HEK293 (cell line): ENCODE data around the gene CDC42EP1.

ENCODE experiments used
- ATF2 ChIP-seq: fragments of 450-650 bp; formaldehyde crosslinking; IDR thresholded peaks from 2 replicates; pipeline ENCODE4 v1.5.1; 2016; ENCODE audit warnings: missing biosample characterization, missing genetic modification characterization, low read depth
- CTCF ChIP-seq: fragments of 450-650 bp; formaldehyde crosslinking; IDR thresholded peaks from 2 replicates; pipeline ENCODE4 v1.5.1; 2016; ENCODE audit warnings: missing biosample characterization, missing genetic modification characterization
- EGR2 ChIP-seq: fragments of 450-650 bp; formaldehyde crosslinking; IDR thresholded peaks from 2 replicates; pipeline ENCODE4 v1.5.1; 2016; ENCODE audit warnings: low read depth, missing biosample characterization, missing genetic modification characterization
- KLF1 ChIP-seq: fragments of 450-650 bp; formaldehyde crosslinking; IDR thresholded peaks from 2 replicates; pipeline ENCODE4 v1.5.1; 2016; ENCODE audit warnings: missing biosample characterization, missing genetic modification characterization
- KLF16 ChIP-seq: fragments of 450-650 bp; formaldehyde crosslinking; IDR thresholded peaks from 2 replicates; pipeline ENCODE4 v1.5.1; 2017; ENCODE audit warnings: missing biosample characterization, missing genetic modification characterization
- KLF7 ChIP-seq: fragments of 450-650 bp; formaldehyde crosslinking; IDR thresholded peaks from 2 replicates; pipeline ENCODE4 v1.5.1; 2016; ENCODE audit warnings: missing biosample characterization, missing genetic modification characterization, borderline replicate concordance
- KLF9 ChIP-seq: fragments of 450-650 bp; formaldehyde crosslinking; IDR thresholded peaks from 2 replicates; pipeline ENCODE4 v1.5.1; 2016; ENCODE audit warnings: missing biosample characterization, missing genetic modification characterization, low read depth
- OVOL3 ChIP-seq: fragments of 450-650 bp; formaldehyde crosslinking; IDR thresholded peaks from 2 replicates; pipeline ENCODE4 v1.5.1; 2016; ENCODE audit warnings: missing biosample characterization, missing genetic modification characterization
- SETDB1 ChIP-seq: IDR thresholded peaks from one replicate; pipeline ENCODE4 v1.6.1; 2017; ENCODE audit warnings: mild to moderate bottlenecking, low read length, moderate library complexity, mixed read lengths; ENCODE audit not compliant: insufficient read length
- YY2 ChIP-seq: fragments of 450-650 bp; formaldehyde crosslinking; IDR thresholded peaks from 2 replicates; pipeline ENCODE4 v1.5.1; 2016; ENCODE audit warnings: missing biosample characterization, missing genetic modification characterization
- ZBTB49 ChIP-seq: fragments of 450-650 bp; formaldehyde crosslinking; IDR thresholded peaks from 2 replicates; pipeline ENCODE4 v1.5.1; 2016; ENCODE audit warnings: missing biosample characterization, missing genetic modification characterization, low read depth
- ZBTB7A ChIP-seq: fragments of 450-650 bp; formaldehyde crosslinking; IDR thresholded peaks from 2 replicates; pipeline ENCODE4 v1.5.1; 2016; ENCODE audit warnings: low read depth, missing biosample characterization, missing genetic modification characterization
- ZFP41 ChIP-seq: fragments of 450-650 bp; formaldehyde crosslinking; IDR thresholded peaks from 2 replicates; pipeline ENCODE4 v1.5.1; 2016; ENCODE audit warnings: missing biosample characterization, missing genetic modification characterization, borderline replicate concordance
- ZNF121 ChIP-seq: fragments of 450-650 bp; formaldehyde crosslinking; IDR thresholded peaks from 2 replicates; pipeline ENCODE4 v1.5.1; 2016; ENCODE audit warnings: missing biosample characterization, missing genetic modification characterization
- ZNF174 ChIP-seq: fragments of 450-650 bp; formaldehyde crosslinking; IDR thresholded peaks from 2 replicates; pipeline ENCODE4 v1.5.0; 2017; ENCODE audit warnings: missing biosample characterization, mild to moderate bottlenecking, missing genetic modification characterization
- ZNF184 ChIP-seq: fragments of 450-650 bp; IDR thresholded peaks from 2 replicates; pipeline ENCODE4 v1.5.1; 2018; ENCODE audit warnings: missing biosample characterization, mild to moderate bottlenecking, missing genetic modification characterization
- ZNF24 ChIP-seq: fragments of 450-650 bp; formaldehyde crosslinking; IDR thresholded peaks from 2 replicates; pipeline ENCODE4 v1.5.1; 2016; ENCODE audit warnings: missing biosample characterization, missing genetic modification characterization
- ZNF426 ChIP-seq: fragments of 450-650 bp; formaldehyde crosslinking; IDR thresholded peaks from 2 replicates; pipeline ENCODE4 v1.5.1; 2017; ENCODE audit warnings: missing biosample characterization, missing genetic modification characterization, mild to moderate bottlenecking, inconsistent platforms, moderate library complexity
- ZNF488 ChIP-seq: fragments of 450-650 bp; formaldehyde crosslinking; IDR thresholded peaks from 2 replicates; pipeline ENCODE4 v1.5.1; 2016; ENCODE audit warnings: missing biosample characterization, missing genetic modification characterization
- ZNF510 ChIP-seq: fragments of 450-650 bp; formaldehyde crosslinking; IDR thresholded peaks from 2 replicates; pipeline ENCODE4 v1.5.1; 2018; ENCODE audit warnings: mild to moderate bottlenecking, missing genetic modification characterization, missing biosample characterization; ENCODE audit not compliant: insufficient replicate concordance
- ZNF514 ChIP-seq: fragments of 450-650 bp; formaldehyde crosslinking; IDR thresholded peaks from 2 replicates; pipeline ENCODE4 v1.5.1; 2016; ENCODE audit warnings: missing biosample characterization, missing genetic modification characterization
- ZNF548 ChIP-seq: fragments of 450-650 bp; formaldehyde crosslinking; IDR thresholded peaks from 2 replicates; pipeline ENCODE4 v1.5.1; 2016; ENCODE audit warnings: missing biosample characterization, missing genetic modification characterization
- ZNF558 ChIP-seq: fragments of 450-650 bp; formaldehyde crosslinking; IDR thresholded peaks from 2 replicates; pipeline ENCODE4 v1.5.1; 2016; ENCODE audit warnings: missing biosample characterization, missing genetic modification characterization
- ZNF747 ChIP-seq: fragments of 450-650 bp; formaldehyde crosslinking; IDR thresholded peaks from 2 replicates; pipeline ENCODE4 v1.5.1; 2016; ENCODE audit warnings: missing biosample characterization, missing genetic modification characterization
- TF ChIP-seq, protein P1 (sequence below): fragments of 450-650 bp; formaldehyde crosslinking; IDR thresholded peaks from 2 replicates; pipeline ENCODE4 v1.5.1; 2016; ENCODE audit warnings: missing biosample characterization, missing genetic modification characterization
- TF ChIP-seq, protein P2 (sequence below): fragments of 450-650 bp; formaldehyde crosslinking; IDR thresholded peaks from 2 replicates; pipeline ENCODE4 v1.5.1; 2016; ENCODE audit warnings: missing biosample characterization, missing genetic modification characterization
- TF ChIP-seq, protein P3 (sequence below): fragments of 450-650 bp; formaldehyde crosslinking; IDR thresholded peaks from 2 replicates; pipeline ENCODE4 v1.5.1; 2017; ENCODE audit warnings: missing biosample characterization, missing genetic modification characterization

CDC42EP1 gene

GRCh38 chr22:37519268-37520195, 40.7 kb upstream of the CDC42EP1 start, which contains the start of gene CARD10 (continued):
- TF ChIP-seq, protein P1, sequence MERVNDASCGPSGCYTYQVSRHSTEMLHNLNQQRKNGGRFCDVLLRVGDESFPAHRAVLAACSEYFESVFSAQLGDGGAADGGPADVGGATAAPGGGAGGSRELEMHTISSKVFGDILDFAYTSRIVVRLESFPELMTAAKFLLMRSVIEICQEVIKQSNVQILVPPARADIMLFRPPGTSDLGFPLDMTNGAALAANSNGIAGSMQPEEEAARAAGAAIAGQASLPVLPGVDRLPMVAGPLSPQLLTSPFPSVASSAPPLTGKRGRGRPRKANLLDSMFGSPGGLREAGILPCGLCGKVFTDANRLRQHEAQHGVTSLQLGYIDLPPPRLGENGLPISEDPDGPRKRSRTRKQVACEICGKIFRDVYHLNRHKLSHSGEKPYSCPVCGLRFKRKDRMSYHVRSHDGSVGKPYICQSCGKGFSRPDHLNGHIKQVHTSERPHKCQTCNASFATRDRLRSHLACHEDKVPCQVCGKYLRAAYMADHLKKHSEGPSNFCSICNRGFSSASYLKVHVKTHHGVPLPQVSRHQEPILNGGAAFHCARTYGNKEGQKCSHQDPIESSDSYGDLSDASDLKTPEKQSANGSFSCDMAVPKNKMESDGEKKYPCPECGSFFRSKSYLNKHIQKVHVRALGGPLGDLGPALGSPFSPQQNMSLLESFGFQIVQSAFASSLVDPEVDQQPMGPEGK (tag by site-specific recombination), result peak; percentile 70
- no peak for TF ChIP-seq ZNF121 (tag by site-specific recombination)
- TF ChIP-seq, protein P2, sequence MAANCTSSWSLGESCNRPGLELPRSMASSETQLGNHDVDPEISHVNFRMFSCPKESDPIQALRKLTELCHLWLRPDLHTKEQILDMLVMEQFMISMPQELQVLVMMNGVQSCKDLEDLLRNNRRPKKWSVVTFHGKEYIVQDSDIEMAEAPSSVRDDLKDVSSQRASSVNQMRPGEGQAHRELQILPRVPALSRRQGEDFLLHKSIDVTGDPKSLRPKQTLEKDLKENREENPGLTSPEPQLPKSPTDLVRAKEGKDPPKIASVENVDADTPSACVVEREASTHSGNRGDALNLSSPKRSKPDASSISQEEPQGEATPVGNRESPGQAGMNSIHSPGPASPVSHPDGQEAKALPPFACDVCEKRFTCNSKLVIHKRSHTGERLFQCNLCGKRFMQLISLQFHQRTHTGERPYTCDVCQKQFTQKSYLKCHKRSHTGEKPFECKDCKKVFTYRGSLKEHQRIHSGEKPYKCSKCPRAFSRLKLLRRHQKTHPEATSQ, result no peak
- TF ChIP-seq KLF16 (tag by site-specific recombination), result no peak
- no peak for TF ChIP-seq KLF7 (tag by site-specific recombination)
- no peak for TF ChIP-seq OVOL3 (tag by site-specific recombination)
- no peak for TF ChIP-seq ATF2
- no peak for TF ChIP-seq ZNF488 (tag by site-specific recombination)
- TF ChIP-seq ZNF510, result no peak
- TF ChIP-seq ZNF514 (tag by site-specific recombination), result no peak
- TF ChIP-seq ZNF174 (tag by site-specific recombination), result no peak
- no peak for TF ChIP-seq ZNF24 (tag by site-specific recombination)
- TF ChIP-seq ZBTB49 (tag by site-specific recombination), result no peak
- TF ChIP-seq ZNF548 (tag by site-specific recombination), result no peak
- TF ChIP-seq, protein P3, sequence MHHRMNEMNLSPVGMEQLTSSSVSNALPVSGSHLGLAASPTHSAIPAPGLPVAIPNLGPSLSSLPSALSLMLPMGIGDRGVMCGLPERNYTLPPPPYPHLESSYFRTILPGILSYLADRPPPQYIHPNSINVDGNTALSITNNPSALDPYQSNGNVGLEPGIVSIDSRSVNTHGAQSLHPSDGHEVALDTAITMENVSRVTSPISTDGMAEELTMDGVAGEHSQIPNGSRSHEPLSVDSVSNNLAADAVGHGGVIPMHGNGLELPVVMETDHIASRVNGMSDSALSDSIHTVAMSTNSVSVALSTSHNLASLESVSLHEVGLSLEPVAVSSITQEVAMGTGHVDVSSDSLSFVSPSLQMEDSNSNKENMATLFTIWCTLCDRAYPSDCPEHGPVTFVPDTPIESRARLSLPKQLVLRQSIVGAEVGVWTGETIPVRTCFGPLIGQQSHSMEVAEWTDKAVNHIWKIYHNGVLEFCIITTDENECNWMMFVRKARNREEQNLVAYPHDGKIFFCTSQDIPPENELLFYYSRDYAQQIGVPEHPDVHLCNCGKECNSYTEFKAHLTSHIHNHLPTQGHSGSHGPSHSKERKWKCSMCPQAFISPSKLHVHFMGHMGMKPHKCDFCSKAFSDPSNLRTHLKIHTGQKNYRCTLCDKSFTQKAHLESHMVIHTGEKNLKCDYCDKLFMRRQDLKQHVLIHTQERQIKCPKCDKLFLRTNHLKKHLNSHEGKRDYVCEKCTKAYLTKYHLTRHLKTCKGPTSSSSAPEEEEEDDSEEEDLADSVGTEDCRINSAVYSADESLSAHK (tag by site-specific recombination), result no peak
- no peak for TF ChIP-seq ZNF558 (tag by site-specific recombination)
- no peak for TF ChIP-seq SETDB1
- no peak for TF ChIP-seq ZFP41
- no peak for TF ChIP-seq ZNF426
- TF ChIP-seq KLF1 (tag by site-specific recombination), result peak; percentile 38; the same call in 1 of the 2 replicates
- no peak for TF ChIP-seq YY2 (tag by site-specific recombination)
- peak; percentile 51; the same call in 1 of the 2 replicates for TF ChIP-seq EGR2 (tag by site-specific recombination)
- TF ChIP-seq ZBTB7A (tag by site-specific recombination), result peak; percentile 64; the same call in 1 of the 2 replicates
- TF ChIP-seq CTCF, result no peak
- no peak for TF ChIP-seq ZNF184 (tag by site-specific recombination)
- no peak for TF ChIP-seq ZNF747
- TF ChIP-seq KLF9 (tag by site-specific recombination), result peak; percentile 51
